Mesothelial cell of epicardium (in vitro differentiated cells): ENCODE results near the gene GLRX. TPM values are rescaled to one million over a fixed set of nuclear protein-coding genes. Genes with fewer than 3 reads are reported as not detected.

Experiments
- DNase-seq, 2 experiments: peaks; one replicate each; pipeline ENCODE4 v3.0.0; 2021; ENCODE audit warnings: low spot score in 2 of 2; ENCODE audit not compliant: unreplicated experiment in 2 of 2
- H3K27ac Mint-ChIP-seq: 2 replicates; pipeline ENCODE4 v1.8.0; 2021; ENCODE audit warnings: mixed read lengths
- H3K27me3 Mint-ChIP-seq: 2 replicates; pipeline ENCODE4 v1.8.0; 2021; ENCODE audit warnings: low read depth, mixed read lengths
- H3K36me3 Mint-ChIP-seq: 2 replicates; pipeline ENCODE4 v1.8.0; 2021; ENCODE audit warnings: mixed read lengths
- H3K4me1 Mint-ChIP-seq: 2 replicates; pipeline ENCODE4 v1.8.0; 2021; ENCODE audit warnings: mixed read lengths
- H3K4me3 Mint-ChIP-seq: 2 replicates; pipeline ENCODE4 v1.8.0; 2021; ENCODE audit warnings: mild to moderate bottlenecking, moderate library complexity, mixed read lengths
- H3K9me3 Mint-ChIP-seq: 2 replicates; pipeline ENCODE4 v1.8.0; 2021; ENCODE audit warnings: mixed read lengths
- CTCF ChIP-seq: fragments of 200-600 bp; sonication (generic); IDR thresholded peaks from one replicate; pipeline ENCODE4 v1.5.0; 2021; ENCODE audit warnings: antibody characterized with exemption; ENCODE audit not compliant: unreplicated experiment
- total RNA-seq: library from RNA; stranded (reverse); gene quantifications from 3 replicates; pipeline ENCODE4 v1.2.1, GENCODE V29; 2021

Gene GLRX
- total RNA-seq, 1 donor from 2014 or later: 14.8 TPM

GRCh38 chr5:95842854-95843544 lies 20.5 kb upstream of the GLRX start:
- no peak for DNase-seq

GRCh38 chr5:95841914-95842812 lies 19.6 kb upstream of the GLRX start:
- no peak overlapping the region for H3K27ac Mint-ChIP-seq
- H3K4me3 Mint-ChIP-seq: no peak overlapping the region
- peaks cover 9% of the 10 kb centered on the region for H3K4me1 Mint-ChIP-seq
- no peaks in the 10 kb centered on the region for H3K27me3 Mint-ChIP-seq
- DNase-seq: no peak
- no peaks in the 10 kb centered on the region for H3K9me3 Mint-ChIP-seq
- H3K36me3 Mint-ChIP-seq: no peaks in the 10 kb centered on the region
- TF ChIP-seq CTCF: no peak

More at GRCh38 chr5:95842854-95843544, 20.5 kb upstream of the GLRX start:
- Mint-ChIP-seq H3K27me3 (no peaks in the 10 kb centered on the region), H3K27ac (no peak overlapping the region), H3K36me3 (no peaks in the 10 kb centered on the region), H3K4me1 (peaks cover 9% of the 10 kb centered on the region), H3K4me3 (no peak overlapping the region), H3K9me3 (no peaks in the 10 kb centered on the region)
- no peak for TF ChIP-seq CTCF

GRCh38 chr5:95840956-95841705 lies 18.6 kb upstream of the GLRX start:
- TF ChIP-seq CTCF: no peak
- Mint-ChIP-seq H3K36me3 (no peaks in the 10 kb centered on the region), H3K4me3 (no peak overlapping the region), H3K4me1 (peaks cover 7% of the 10 kb centered on the region), H3K27ac (no peak overlapping the region), H3K27me3 (no peaks in the 10 kb centered on the region), H3K9me3 (no peaks in the 10 kb centered on the region)
- DNase-seq: no peak

GRCh38 chr5:95839658-95840057 lies 17.1 kb upstream of the GLRX start:
- Mint-ChIP-seq H3K9me3 (no peaks in the 10 kb centered on the region), H3K27ac (no peak overlapping the region), H3K36me3 (no peaks in the 10 kb centered on the region), H3K27me3 (no peaks in the 10 kb centered on the region), H3K4me1 (peaks cover 15% of the 10 kb centered on the region), H3K4me3 (no peak overlapping the region)
- DNase-seq: no peak
- no peak for TF ChIP-seq CTCF

- no peak for TF ChIP-seq CTCF
- H3K27ac Mint-ChIP-seq: no peak overlapping the region
- no peaks in the 10 kb centered on the region for H3K27me3 Mint-ChIP-seq
- H3K4me1 Mint-ChIP-seq: peaks cover 21% of the 10 kb centered on the region
- H3K4me3 Mint-ChIP-seq: no peak overlapping the region
- no peaks in the 10 kb centered on the region for H3K36me3 Mint-ChIP-seq
- no peaks in the 10 kb centered on the region for H3K9me3 Mint-ChIP-seq
- no peak for DNase-seq
These were observed 16.0 kb upstream of the GLRX start for GRCh38 chr5:95838556-95838955.
